GM12873 (cell line): ENCODE data around the gene GRIA4.

Experiments used
- TF ChIP-seq, protein P1 (sequence below): IDR thresholded peaks from 2 replicates; pipeline ENCODE4 v1.5.1; 2012; ENCODE audit warnings: low read depth, mild to moderate bottlenecking, moderate library complexity, low read length, control low read depth; ENCODE audit not compliant: insufficient read depth; ENCODE audit errors: missing control alignments

Gene GRIA4

DNA sequence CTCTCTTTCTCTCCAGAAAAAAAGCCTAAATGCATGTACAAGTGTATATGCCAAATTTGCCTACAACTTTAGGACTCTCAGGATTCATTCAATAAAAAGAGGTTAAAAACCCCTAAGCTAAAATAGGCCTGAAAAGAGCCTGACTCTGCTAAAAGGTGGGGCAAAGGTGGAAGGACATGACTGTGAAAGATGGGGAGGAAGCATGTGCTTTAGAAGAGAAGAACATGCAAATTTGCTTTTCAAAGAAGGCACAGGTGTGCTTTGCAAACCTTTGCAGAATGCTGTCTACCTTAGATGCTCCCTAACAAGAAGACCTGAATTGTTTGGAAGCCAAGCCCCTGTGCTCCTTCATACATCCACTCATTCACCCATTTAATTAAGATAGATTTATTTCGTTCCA is 87.4 kb downstream of the GRIA4 start:
- TF ChIP-seq, protein P1, sequence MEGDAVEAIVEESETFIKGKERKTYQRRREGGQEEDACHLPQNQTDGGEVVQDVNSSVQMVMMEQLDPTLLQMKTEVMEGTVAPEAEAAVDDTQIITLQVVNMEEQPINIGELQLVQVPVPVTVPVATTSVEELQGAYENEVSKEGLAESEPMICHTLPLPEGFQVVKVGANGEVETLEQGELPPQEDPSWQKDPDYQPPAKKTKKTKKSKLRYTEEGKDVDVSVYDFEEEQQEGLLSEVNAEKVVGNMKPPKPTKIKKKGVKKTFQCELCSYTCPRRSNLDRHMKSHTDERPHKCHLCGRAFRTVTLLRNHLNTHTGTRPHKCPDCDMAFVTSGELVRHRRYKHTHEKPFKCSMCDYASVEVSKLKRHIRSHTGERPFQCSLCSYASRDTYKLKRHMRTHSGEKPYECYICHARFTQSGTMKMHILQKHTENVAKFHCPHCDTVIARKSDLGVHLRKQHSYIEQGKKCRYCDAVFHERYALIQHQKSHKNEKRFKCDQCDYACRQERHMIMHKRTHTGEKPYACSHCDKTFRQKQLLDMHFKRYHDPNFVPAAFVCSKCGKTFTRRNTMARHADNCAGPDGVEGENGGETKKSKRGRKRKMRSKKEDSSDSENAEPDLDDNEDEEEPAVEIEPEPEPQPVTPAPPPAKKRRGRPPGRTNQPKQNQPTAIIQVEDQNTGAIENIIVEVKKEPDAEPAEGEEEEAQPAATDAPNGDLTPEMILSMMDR: no peak

DNA sequence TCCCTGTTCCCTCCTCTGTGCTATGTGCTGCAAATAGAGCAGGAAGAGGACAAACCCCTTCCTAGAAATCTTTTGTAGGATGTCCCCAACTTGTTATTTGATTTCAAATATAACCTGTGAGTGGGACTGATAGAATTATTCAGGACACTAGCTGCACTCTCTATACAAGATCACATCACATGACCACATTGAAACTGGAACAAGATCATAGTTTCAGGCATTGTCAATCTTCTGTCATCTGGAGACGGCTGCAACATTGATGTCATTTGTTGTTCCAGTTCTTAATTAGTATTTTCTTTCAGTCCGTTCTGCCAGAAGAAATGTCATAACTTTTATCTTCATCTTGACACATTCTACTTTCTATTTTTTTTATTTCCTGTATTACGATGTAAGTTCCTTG is 89.3 kb downstream of the GRIA4 start:
- TF ChIP-seq, protein P1: no peak

DNA sequence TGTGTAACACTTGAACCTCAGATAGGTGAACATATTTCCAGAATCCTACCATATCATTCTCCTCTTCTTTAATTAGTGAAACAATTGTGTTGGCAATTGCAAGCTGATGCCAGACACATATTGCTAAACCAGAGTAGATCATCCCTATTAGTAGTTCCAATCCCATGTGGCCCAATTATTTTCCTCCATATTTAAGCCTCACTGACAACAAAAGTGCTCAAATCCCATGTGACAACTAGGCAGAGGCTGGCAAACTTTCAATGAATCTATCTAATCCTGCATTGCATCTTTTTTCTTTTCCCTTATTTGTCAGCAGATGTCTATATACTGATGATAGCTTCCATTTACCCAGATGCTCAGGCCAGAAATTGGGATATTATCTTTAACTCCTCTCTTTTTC is 90.4 kb downstream of the GRIA4 start:
- TF ChIP-seq, protein P1: no peak

DNA sequence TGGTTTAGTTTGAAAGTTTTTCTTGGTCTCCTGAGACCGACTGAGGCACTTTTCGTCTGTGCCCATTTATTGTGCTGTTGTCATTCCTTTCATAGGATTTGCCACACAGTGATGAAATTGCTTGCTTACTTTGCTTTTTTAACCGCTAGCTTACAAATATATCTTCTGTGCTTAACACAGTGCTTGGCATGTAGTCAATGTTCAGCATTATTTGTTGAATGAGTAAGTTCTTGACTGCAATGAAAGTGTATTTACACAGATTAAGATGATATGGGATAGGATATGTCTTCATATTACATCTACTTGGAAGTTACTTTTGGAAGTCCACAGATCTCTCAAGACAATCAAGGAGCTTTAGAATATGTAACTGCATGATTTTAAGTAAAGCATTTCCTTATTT is 91.2 kb downstream of the GRIA4 start:
- TF ChIP-seq, protein P1: no peak

DNA sequence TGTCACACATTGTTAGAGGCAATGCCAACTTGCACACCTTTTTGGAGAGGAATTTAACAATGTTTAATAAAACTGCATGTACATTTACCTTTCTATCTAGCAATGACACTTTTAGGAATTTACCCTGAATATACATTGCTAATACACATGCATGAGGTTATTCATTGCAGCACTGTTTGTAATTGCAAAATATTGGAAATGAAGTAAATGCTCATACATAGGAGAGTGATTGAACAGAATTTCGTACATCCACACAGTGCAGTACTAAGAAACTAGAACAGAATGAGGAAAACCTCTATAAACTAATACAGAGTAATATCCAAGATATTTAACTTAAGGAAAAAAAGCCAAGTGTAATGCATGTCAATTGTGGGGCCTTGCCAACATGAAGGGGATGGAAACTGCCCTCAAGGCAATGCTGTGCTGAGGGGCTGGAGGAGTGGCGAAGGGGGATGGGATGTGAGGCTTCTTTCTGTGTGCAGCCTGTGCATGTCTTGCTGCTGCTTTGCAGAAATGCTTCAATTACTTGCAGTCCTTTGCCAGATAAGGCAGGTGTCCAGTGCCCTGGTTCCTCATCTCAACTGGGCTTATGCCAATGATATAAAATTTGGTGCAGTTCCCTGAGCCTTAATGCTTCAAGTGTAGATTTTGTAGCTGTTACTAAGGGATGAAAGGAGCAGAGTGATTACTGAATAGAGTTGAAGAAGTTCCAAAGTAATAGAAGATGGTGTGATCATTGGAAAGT is 96.1 kb downstream of the GRIA4 start:
- TF ChIP-seq, protein P1: no peak

DNA sequence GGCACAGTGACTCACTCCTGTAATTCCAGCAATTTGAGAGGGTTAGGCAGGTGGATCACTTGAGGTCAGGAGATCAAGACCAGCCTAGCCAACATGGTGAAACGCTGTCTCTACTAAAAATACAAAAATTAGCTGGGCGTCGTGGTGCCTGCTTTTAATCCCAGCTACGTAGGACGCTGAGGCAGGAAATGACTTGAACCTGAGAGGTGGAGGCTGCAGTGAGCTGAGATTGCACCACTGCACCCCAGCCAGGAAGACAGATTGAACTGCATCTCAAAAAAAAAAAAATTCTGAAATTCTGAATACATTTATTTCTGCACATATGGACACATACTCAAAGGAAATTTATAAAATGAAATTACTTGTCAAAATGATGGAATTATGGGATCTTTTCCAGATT is 103.2 kb downstream of the GRIA4 start:
- TF ChIP-seq, protein P1: no peak

DNA sequence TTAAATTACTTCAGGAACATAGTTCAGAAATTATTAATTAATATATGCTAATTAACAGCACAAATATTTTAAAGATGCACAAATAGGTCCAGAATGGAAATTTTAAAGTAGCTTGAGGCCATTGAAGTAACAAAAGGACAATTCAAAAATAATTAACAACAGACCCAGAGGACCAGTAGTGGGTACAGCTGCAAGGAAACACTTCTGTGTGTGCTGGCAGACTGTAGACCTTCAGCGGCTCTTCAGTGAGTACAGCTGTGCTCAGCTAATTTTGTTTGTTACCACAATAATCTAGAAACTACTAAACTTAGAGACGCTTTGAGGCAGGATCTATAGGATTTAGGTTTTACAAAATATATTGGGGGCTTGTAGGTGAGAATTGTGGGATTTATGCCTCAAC is 103.8 kb downstream of the GRIA4 start:
- TF ChIP-seq, protein P1: no peak
